CD14-positive monocyte (primary cell): Measurements from ENCODE around the gene ZNRF1. TPM values are rescaled to one million over a fixed set of nuclear protein-coding genes. Genes with fewer than 3 reads are reported as not detected.

Experiments
- DNase-seq, 3 donors: peaks; one replicate each; pipeline ENCODE4 v3.0.0-alpha.2; 2011 to 2022
- H2AFZ ChIP-seq: 2 replicates; pipeline ENCODE4 v1.6.0; 2012; ENCODE audit warnings: mild to moderate bottlenecking, low read depth, low read length, inconsistent platforms; ENCODE audit not compliant: insufficient read depth, poor library complexity, severe bottlenecking
- H3K27ac ChIP-seq, 2 donors: 1 replicate in 1 of 2; 2 replicates in 1 of 2; pipeline ENCODE4 v1.5.1; 2012 to 2013; ENCODE audit warnings: low read length in 2 of 2, control low read depth in 1 of 2, inconsistent platforms in 1 of 2, low read depth in 1 of 2, mild to moderate bottlenecking in 1 of 2
- H3K27me3 ChIP-seq, 2 donors: one replicate each; pipeline versions ENCODE4 v1.6.0 to v1.6.1; 2011 to 2013; ENCODE audit warnings: low read length in 2 of 2; ENCODE audit not compliant: control insufficient read depth in 2 of 2, insufficient read depth in 2 of 2
- H3K36me3 ChIP-seq, 2 donors: replicated peaks in 1 of 2; 1 replicate in 1 of 2; 2 replicates in 1 of 2; pipeline versions ENCODE4 v1.5.1 to v1.6.1; 2012 to 2013; ENCODE audit warnings: low read length in 2 of 2, control low read depth in 1 of 2, inconsistent platforms in 1 of 2, mild to moderate bottlenecking in 1 of 2; ENCODE audit not compliant: insufficient read depth in 2 of 2, control insufficient read depth in 1 of 2
- H3K4me1 ChIP-seq, 2 donors: 1 replicate in 1 of 2; 2 replicates in 1 of 2; pipeline versions ENCODE4 v1.5.1 to v1.6.1; 2012 to 2013; ENCODE audit warnings: low read length in 2 of 2, control low read depth in 1 of 2, inconsistent platforms in 1 of 2, mild to moderate bottlenecking in 1 of 2, moderate library complexity in 1 of 2; ENCODE audit not compliant: insufficient read depth in 2 of 2, control insufficient read depth in 1 of 2
- H3K4me2 ChIP-seq: replicated peaks from 2 replicates; pipeline ENCODE3; 2012; ENCODE audit warnings: low read length, moderate library complexity, mild to moderate bottlenecking; ENCODE audit not compliant: poor library complexity, severe bottlenecking; ENCODE audit errors: extremely low read depth
- H3K4me3 ChIP-seq, 3 experiments: fragments of 200-600 bp in 1 of 3; sonication (generic) in 1 of 3; replicated peaks in 1 of 3; 1 replicate in 2 of 3; 2 replicates in 1 of 3; pipeline ENCODE4 v1.5.1; 2011 to 2013; ENCODE audit warnings: low read length in 3 of 3, mild to moderate bottlenecking in 3 of 3, control low read depth in 2 of 3, low read depth in 2 of 3, inconsistent platforms in 1 of 3, moderate library complexity in 1 of 3
- H3K79me2 ChIP-seq: 2 replicates; pipeline ENCODE4 v1.6.0; 2012; ENCODE audit warnings: mild to moderate bottlenecking, control low read depth, inconsistent platforms, low read length, moderate library complexity; ENCODE audit not compliant: insufficient read depth
- H3K9ac ChIP-seq: 2 replicates; pipeline ENCODE4 v1.6.0; 2017; ENCODE audit warnings: low read length, mild to moderate bottlenecking; ENCODE audit not compliant: insufficient read depth, poor library complexity, severe bottlenecking
- H3K9me3 ChIP-seq, 2 donors: replicated peaks in 1 of 2; 1 replicate in 1 of 2; 2 replicates in 1 of 2; pipeline versions ENCODE4 v1.5.1 to v1.6.1; 2012 to 2013; ENCODE audit warnings: low read length in 2 of 2, control low read depth in 1 of 2; ENCODE audit not compliant: control insufficient read depth in 1 of 2, insufficient read depth in 1 of 2
- H4K20me1 ChIP-seq: 2 replicates; pipeline ENCODE4 v1.6.0; 2012; ENCODE audit warnings: mild to moderate bottlenecking, low read length, control low read depth, moderate library complexity; ENCODE audit not compliant: insufficient read depth
- H3K27ac Mint-ChIP-seq, 7 donors: one replicate each; pipeline ENCODE4 v1.8.0; 2020; ENCODE audit warnings: mild to moderate bottlenecking in 7 of 7, mixed read lengths in 7 of 7, moderate library complexity in 6 of 7, inconsistent platforms in 2 of 7
- H3K27me3 Mint-ChIP-seq, 3 donors: one replicate each; pipeline ENCODE4 v1.8.0; 2021 to 2022; ENCODE audit warnings: low read depth in 3 of 3, mild to moderate bottlenecking in 3 of 3, mixed read lengths in 3 of 3, moderate library complexity in 3 of 3, inconsistent platforms in 1 of 3
- H3K36me3 Mint-ChIP-seq, 2 donors: one replicate each; pipeline ENCODE4 v1.8.0; 2020; ENCODE audit warnings: mixed read lengths in 2 of 2, inconsistent platforms in 1 of 2, mild to moderate bottlenecking in 1 of 2
- H3K4me1 Mint-ChIP-seq: one replicate; pipeline ENCODE4 v1.8.0; 2020; ENCODE audit warnings: mild to moderate bottlenecking, mixed read lengths
- H3K4me3 Mint-ChIP-seq, 2 donors: one replicate each; pipeline ENCODE4 v1.8.0; 2020; ENCODE audit warnings: mild to moderate bottlenecking in 2 of 2, mixed read lengths in 2 of 2, moderate library complexity in 1 of 2
- H3K9me3 Mint-ChIP-seq, 7 donors: one replicate each; pipeline ENCODE4 v1.8.0; 2020 to 2022; ENCODE audit warnings: mixed read lengths in 7 of 7, mild to moderate bottlenecking in 6 of 7, moderate library complexity in 6 of 7, inconsistent platforms in 2 of 7
- CTCF ChIP-seq: fragments of 200-600 bp; IDR thresholded peaks from one replicate; pipeline ENCODE4 v1.8.0; 2022; ENCODE audit warnings: antibody characterized with exemption, mild to moderate bottlenecking
- WGBS: methylation state at CpG from one replicate; pipeline ENCODE4 v1.1.5; 2013; ENCODE audit warnings: missing lambda C conversion rate; ENCODE audit not compliant: insufficient coverage; 5-methylcytosine and 5-hydroxymethylcytosine counted together
- intact Hi-C, 2 donors: fragments of 100-400 bp; cut with micrococcal nuclease; formaldehyde crosslinking; loops; one replicate each; pipeline versions ENCODE4 v1.15.0 to v1.15.1; 2023
- polyA plus RNA-seq, 3 donors: library from polyadenylated mRNA; depleted of rRNA in 1 of 3; unstranded in 2 of 3; stranded (reverse) in 1 of 3; fragments of 300-500 nt in 2 of 3; fragments of >200 nt in 1 of 3; fragmentation: Illumina TruSeq in 2 of 3; gene quantifications; 1 replicate in 2 of 3; 2 replicates in 1 of 3; pipeline ENCODE4 v1.2.3, GENCODE V29; 2012 to 2021

ZNRF1 gene
- polyA plus RNA-seq, 3 donors = 1.9 to 5.3 (median 4.3) TPM

- Histone ChIP-seq H2AFZ (no peak overlapping the region), H3K4me1 (peaks cover 23 to 28% of the 10 kb centered on the region in 2 donors), H3K27ac (peak overlapping the region in 1 of 2 donors; percentile 57), H3K79me2 (peaks cover 73% of the 10 kb centered on the region), H3K9ac (no peak overlapping the region), H3K9me3 (peaks cover 13 to 14% of the 10 kb centered on the region in 2 donors), H3K36me3 (peaks cover 0 to 15% of the 10 kb centered on the region in 2 donors), H3K4me3 (peak overlapping the region in 1 of 3 experiments; percentile 23), H3K27me3 (no peaks in the 10 kb centered on the region), H3K4me2 (peak overlapping the region; percentile 40), H4K20me1 (no peaks in the 10 kb centered on the region)
- intact Hi-C loops = no loop called here
- Mint-ChIP-seq H3K9me3 (peaks cover 14 to 22% (median 21%) of the 10 kb centered on the region in 7 donors), H3K27me3 (no peaks in the 10 kb centered on the region), H3K36me3 (peaks cover 12 to 13% of the 10 kb centered on the region in 2 donors), H3K4me1 (peaks cover 26% of the 10 kb centered on the region), H3K27ac (peak overlapping the region in 6 of 7 donors; percentile 10 to 89 (median 76)), H3K4me3 (peak overlapping the region in 1 of 2 donors; percentile 76)
- 39% methylated on average over 3 of the region's 3 CpGs for WGBS
- no peak for TF ChIP-seq CTCF
- no peak for DNase-seq
Observed at GRCh38 chr16:75024182-75024581, 25.4 kb downstream of the ZNRF1 start.

DNA sequence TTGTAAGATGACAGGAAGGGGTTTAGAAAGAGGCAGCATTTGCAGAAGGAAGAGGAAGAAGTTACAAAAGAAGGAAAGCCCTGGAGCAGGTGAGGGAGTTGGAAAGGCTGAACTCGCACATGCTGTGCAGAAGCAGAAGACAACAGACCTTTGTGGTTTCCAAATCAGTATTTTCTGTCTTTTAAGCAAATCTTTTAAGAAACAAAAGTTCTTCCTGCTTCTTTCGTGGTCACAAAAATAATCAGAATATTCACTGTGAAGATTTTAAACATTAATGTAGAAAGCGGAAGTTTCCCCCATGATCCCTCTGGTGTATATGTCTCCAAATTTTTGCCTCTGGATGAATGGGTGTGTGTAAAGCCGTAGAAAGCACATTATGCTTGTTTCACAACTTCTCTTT is 25.8 kb downstream of the ZNRF1 start:
- Mint-ChIP-seq H3K27me3 (peaks cover 0 to under 1% (median 0%) of the 10 kb centered on the region in 3 donors), H3K4me1 (peaks cover 26% of the 10 kb centered on the region), H3K27ac (peak overlapping the region; percentile 10 to 89 (median 75)), H3K36me3 (peaks cover 12 to 13% of the 10 kb centered on the region in 2 donors), H3K4me3 (peak overlapping the region; percentile 18 to 76), H3K9me3 (peaks cover 14 to 22% (median 20%) of the 10 kb centered on the region in 7 donors)
- Histone ChIP-seq H3K4me2 (peak overlapping the region; percentile 40), H3K27ac (peak overlapping the region in 1 of 2 donors; percentile 57), H3K9me3 (peaks cover 13 to 14% of the 10 kb centered on the region in 2 donors), H3K79me2 (peaks cover 70% of the 10 kb centered on the region), H2AFZ (no peak overlapping the region), H3K4me1 (peaks cover 23 to 28% of the 10 kb centered on the region in 2 donors), H3K4me3 (peak overlapping the region in 1 of 3 experiments; percentile 23), H3K36me3 (peaks cover 0 to 15% of the 10 kb centered on the region in 2 donors), H4K20me1 (no peaks in the 10 kb centered on the region), H3K27me3 (no peaks in the 10 kb centered on the region), H3K9ac (no peak overlapping the region)
- TF ChIP-seq CTCF = no peak
- WGBS = no CpG with 5 or more reads among the region's 4 CpGs
- intact Hi-C loops = no loop called here
- peak; percentile 42 to 51 (median 43) for DNase-seq
